IMR-90 (cell line): ENCODE measurements around the gene ATF7IP2. TPM values are rescaled to one million over a fixed set of nuclear protein-coding genes. Genes with fewer than 3 reads are reported as not detected.

Experiments used
- ATAC-seq: fragments of 200-7000 bp; cut with Tn5 transposase; 2 replicates; pipeline ENCODE4 v1.9.1; 2020; ENCODE audit warnings: low read depth, mild to moderate bottlenecking, moderate library complexity
- BruUV-seq: library from RNA; stranded (reverse); fragments of 400-500 nt; replicated peaks from 2 replicates; lab custom pipeline; 2021; lab: Mats Ljungman, UMichigan
- CTCF ChIA-PET: fragments of 300-600 bp; formaldehyde crosslinking; extraction: SDS; loops from one replicate; lab custom pipeline; 2021; ENCODE audit warnings: antibody characterized with exemption; lab: Yijun Ruan, JAX
- POLR2A ChIA-PET: fragments of 300-600 bp; sonication (Branson Sonifier 250); formaldehyde crosslinking; loops from one replicate; lab custom pipeline; 2022; ENCODE audit warnings: antibody characterized with exemption; ENCODE audit not compliant: unreplicated experiment; lab: Charles Lee
- DNase-seq: peaks from one replicate; pipeline ENCODE4 v3.0.0; 2013
- H2AFZ ChIP-seq: replicated peaks from 2 replicates; pipeline ENCODE3; 2013; ENCODE audit warnings: low read length, mild to moderate bottlenecking; ENCODE audit not compliant: poor library complexity
- H2AK5ac ChIP-seq: 2 replicates; pipeline ENCODE4 v1.6.1; 2013; ENCODE audit warnings: low read depth, low read length, inconsistent platforms
- H2AK9ac ChIP-seq: replicated peaks from 2 replicates; pipeline ENCODE3; 2013; ENCODE audit warnings: mild to moderate bottlenecking, low read depth, low read length, moderate library complexity; ENCODE audit not compliant: poor library complexity
- H2BK120ac ChIP-seq: 2 replicates; pipeline ENCODE4 v1.6.1; 2013; ENCODE audit warnings: low read depth, low read length, inconsistent platforms
- H2BK15ac ChIP-seq: 3 replicates; pipeline ENCODE4 v1.6.1; 2013; ENCODE audit warnings: low read depth, low read length, inconsistent platforms
- H2BK20ac ChIP-seq: 2 replicates; pipeline ENCODE4 v1.6.1; 2013; ENCODE audit warnings: low read depth, mild to moderate bottlenecking, inconsistent platforms, low read length, moderate library complexity
- H2BK5ac ChIP-seq: 2 replicates; pipeline ENCODE4 v1.6.1; 2013; ENCODE audit warnings: mild to moderate bottlenecking, low read depth, low read length, inconsistent platforms; ENCODE audit not compliant: poor library complexity, severe bottlenecking
- H3K14ac ChIP-seq: replicated peaks from 2 replicates; pipeline ENCODE4 v1.6.1; 2013; ENCODE audit warnings: low read depth, low read length, inconsistent platforms
- H3K18ac ChIP-seq: 2 replicates; pipeline ENCODE4 v1.6.1; 2013; ENCODE audit warnings: low read depth, low read length, control low read depth
- H3K23ac ChIP-seq: 2 replicates; pipeline ENCODE4 v1.6.1; 2013; ENCODE audit warnings: low read depth, low read length, inconsistent platforms
- H3K27ac ChIP-seq: 2 replicates; pipeline ENCODE4 v1.5.1; 2013; ENCODE audit warnings: mild to moderate bottlenecking, control low read depth, low read length; ENCODE audit not compliant: insufficient read depth
- H3K27me3 ChIP-seq: 2 replicates; pipeline ENCODE4 v1.6.1; 2013; ENCODE audit warnings: low read length; ENCODE audit not compliant: control insufficient read depth, insufficient read depth
- H3K36me3 ChIP-seq: 2 replicates; pipeline ENCODE4 v1.6.1; 2013; ENCODE audit warnings: low read length, mixed read lengths; ENCODE audit not compliant: control insufficient read depth, insufficient read depth
- H3K4ac ChIP-seq: 2 replicates; pipeline ENCODE4 v1.6.1; 2013; ENCODE audit warnings: low read depth, low read length, inconsistent platforms
- H3K4me1 ChIP-seq: 2 replicates; pipeline ENCODE4 v1.6.1; 2013; ENCODE audit warnings: low read length, mixed read lengths; ENCODE audit not compliant: control insufficient read depth, insufficient read depth
- H3K4me2 ChIP-seq: 2 replicates; pipeline ENCODE4 v1.6.1; 2013; ENCODE audit warnings: low read depth, mild to moderate bottlenecking, control low read depth, low read length, moderate library complexity
- H3K4me3 ChIP-seq: 2 replicates; pipeline ENCODE4 v1.5.1; 2013; ENCODE audit warnings: low read depth, mild to moderate bottlenecking, control low read depth, low read length, moderate library complexity; ENCODE audit not compliant: insufficient read depth
- H3K56ac ChIP-seq: 2 replicates; pipeline ENCODE4 v1.6.1; 2013; ENCODE audit warnings: low read length, inconsistent platforms; ENCODE audit not compliant: insufficient read depth; ENCODE audit errors: extremely low read depth
- H3K79me1 ChIP-seq, 2 experiments: 2 replicates each; pipeline ENCODE4 v1.6.1; 2013; ENCODE audit warnings: low read length in 2 of 2, inconsistent platforms in 1 of 2, low read depth in 1 of 2
- H3K9ac ChIP-seq: 2 replicates; pipeline ENCODE4 v1.6.1; 2013; ENCODE audit warnings: low read depth, low read length, control low read depth
- H3K9me1 ChIP-seq: 2 replicates; pipeline ENCODE4 v1.6.1; 2013; ENCODE audit warnings: low read length, inconsistent platforms; ENCODE audit not compliant: insufficient read depth
- H3K9me3 ChIP-seq: 2 replicates; pipeline ENCODE4 v1.6.1; 2013; ENCODE audit warnings: low read length; ENCODE audit not compliant: control insufficient read depth, insufficient read depth
- H4K20me1 ChIP-seq: 2 replicates; pipeline ENCODE4 v1.6.1; 2013; ENCODE audit warnings: low read length, inconsistent platforms; ENCODE audit not compliant: insufficient read depth
- H4K5ac ChIP-seq: 2 replicates; pipeline ENCODE4 v1.6.1; 2013; ENCODE audit warnings: mild to moderate bottlenecking, low read depth, low read length, control low read depth
- H4K8ac ChIP-seq, 2 experiments: 2 replicates each; pipeline ENCODE4 v1.6.1; 2013; ENCODE audit warnings: low read depth in 2 of 2, low read length in 2 of 2, control low read depth in 1 of 2, inconsistent platforms in 1 of 2
- H4K91ac ChIP-seq: 2 replicates; pipeline ENCODE4 v1.6.1; 2013; ENCODE audit warnings: low read depth, low read length, inconsistent platforms; ENCODE audit not compliant: insufficient read depth
- BHLHE40 ChIP-seq: fragments of 150-350 bp; IDR thresholded peaks from 2 replicates; pipeline ENCODE4 v1.6.1; 2016; ENCODE audit warnings: mild to moderate bottlenecking, low read depth, low read length
- CEBPB ChIP-seq: IDR thresholded peaks from 2 replicates; pipeline ENCODE4 v1.6.1; 2012; ENCODE audit warnings: low read depth, low read length, improper control_type of control experiment
- CHD1 ChIP-seq: IDR thresholded peaks from 2 replicates; pipeline ENCODE4 v1.6.1; 2012; ENCODE audit warnings: low read depth, low read length, improper control_type of control experiment
- FOS ChIP-seq: fragments of 150-350 bp; IDR thresholded peaks from 2 replicates; pipeline ENCODE4 v1.6.1; 2016; ENCODE audit warnings: low read depth, low read length
- MAFK ChIP-seq: IDR thresholded peaks from 2 replicates; pipeline ENCODE4 v1.6.1; 2012; ENCODE audit warnings: low read depth, low read length, improper control_type of control experiment
- MAZ ChIP-seq: IDR thresholded peaks from 2 replicates; pipeline ENCODE4 v1.6.1; 2012; ENCODE audit warnings: low read depth, mild to moderate bottlenecking, low read length, improper control_type of control experiment, moderate library complexity, borderline replicate concordance
- MXI1 ChIP-seq: IDR thresholded peaks from 2 replicates; pipeline ENCODE4 v1.6.1; 2012; ENCODE audit warnings: low read depth, mild to moderate bottlenecking, low read length, moderate library complexity, borderline replicate concordance
- NFE2L2 ChIP-seq: fragments of 150-350 bp; IDR thresholded peaks from 2 replicates; pipeline ENCODE4 v1.6.1; 2016; ENCODE audit warnings: low read depth, mild to moderate bottlenecking, low read length
- POLR2A ChIP-seq: IDR thresholded peaks from 2 replicates; pipeline ENCODE4 v1.6.1; 2012; ENCODE audit warnings: mild to moderate bottlenecking, low read depth, low read length
- RAD21 ChIP-seq: IDR thresholded peaks from 2 replicates; pipeline ENCODE4 v1.6.1; 2012; ENCODE audit warnings: low read length, improper control_type of control experiment
- RCOR1 ChIP-seq: IDR thresholded peaks from 2 replicates; pipeline ENCODE4 v1.6.1; 2012; ENCODE audit warnings: mild to moderate bottlenecking, low read length, improper control_type of control experiment; ENCODE audit not compliant: insufficient replicate concordance
- RFX5 ChIP-seq: IDR thresholded peaks from 2 replicates; pipeline ENCODE4 v1.8.0; 2012; ENCODE audit warnings: low read depth, mild to moderate bottlenecking, low read length, moderate library complexity
- SMC3 ChIP-seq: fragments of 150-350 bp; IDR thresholded peaks from 2 replicates; pipeline ENCODE4 v1.6.1; 2016; ENCODE audit warnings: low read depth, mild to moderate bottlenecking, antibody characterized with exemption, low read length, moderate library complexity
- WGBS, 2 experiments: methylation state at CpG; one replicate each; pipeline versions ENCODE4 v1.1.5 to v1.1.7; 2013; ENCODE audit warnings: missing lambda C conversion rate in 2 of 2; ENCODE audit not compliant: insufficient read length in 1 of 2; ENCODE audit errors: extremely low coverage in 2 of 2; 5-methylcytosine and 5-hydroxymethylcytosine counted together
- dilution Hi-C: fragments of 300-500 bp; cut with HindIII; formaldehyde crosslinking; loops from one replicate; pipeline ENCODE4 v1.14.3; 2018; ENCODE audit warnings: low sequenced_read_pairs; ENCODE audit not compliant: unreplicated experiment
- in situ Hi-C: fragments of 300-500 bp; cut with MboI; formaldehyde crosslinking; loops from 3 replicates; pipeline ENCODE4 v1.14.3; 2019; ENCODE audit warnings: low sequenced_read_pairs, inconsistent platforms, mixed read lengths
- intact Hi-C: fragments of 100-400 bp; cut with micrococcal nuclease; formaldehyde crosslinking; loops from 2 replicates; pipeline ENCODE4 v1.10.0; 2022
- polyA plus RNA-seq, 3 experiments: library from polyadenylated mRNA; depleted of rRNA; stranded (reverse); fragments of >200 nt; gene quantifications; 2 replicates each; pipeline ENCODE4 v1.2.3, GENCODE V29; 2012; ENCODE audit warnings: low replicate concordance in 1 of 3
- total RNA-seq: library from RNA; depleted of rRNA; stranded (reverse); fragments of >200 nt; gene quantifications from 2 replicates; pipeline ENCODE4 v1.2.3, GENCODE V29; 2012
- TF ChIP-seq, protein P1 (sequence below): fragments of 150-350 bp; IDR thresholded peaks from 2 replicates; pipeline ENCODE4 v1.6.1; 2016; ENCODE audit warnings: low read depth, mild to moderate bottlenecking, low read length, moderate library complexity, borderline replicate concordance
- TF ChIP-seq, protein P2 (sequence below): fragments of 150-350 bp; IDR thresholded peaks from 2 replicates; pipeline ENCODE4 v1.6.1; 2017; ENCODE audit warnings: mild to moderate bottlenecking, antibody characterized with exemption, low read length, low read depth
- TF ChIP-seq, protein P3 (sequence below): conservative IDR thresholded peaks from 2 replicates; pipeline ENCODE4 v1.5.1; 2012; ENCODE audit warnings: mild to moderate bottlenecking, low read depth, low read length, improper control_type of control experiment

The ATF7IP2 gene
- total and polyA plus RNA-seq, 2 of the 4 experiments (the other 2 are of a cell fraction): 2.7 to 3.6 TPM

DNA sequence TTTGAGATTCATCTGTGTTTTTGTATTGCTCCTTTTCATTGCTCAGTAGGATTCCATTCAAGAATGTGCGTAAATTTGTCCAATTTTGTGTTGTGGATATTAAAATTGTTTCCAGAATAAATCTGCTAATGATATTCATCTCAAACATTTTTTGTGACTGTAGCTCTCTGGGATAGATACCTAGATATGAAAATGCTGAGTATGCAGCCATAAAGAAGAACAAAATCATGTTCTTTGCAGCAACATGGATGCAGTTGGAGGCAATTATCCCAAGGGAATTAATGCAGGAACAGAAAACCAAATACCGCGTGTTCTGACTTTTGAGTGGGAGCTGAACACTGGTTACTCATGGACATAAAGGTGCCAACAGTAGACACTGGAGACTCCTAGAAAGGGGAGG is 40.2 kb upstream of the ATF7IP2 start:
- no peak overlapping the region for H3K4me2 ChIP-seq
- no peak overlapping the region for H2AK5ac ChIP-seq
- no peak overlapping the region for H2AK9ac ChIP-seq
- intact Hi-C loops: no loop called here
- no peak overlapping the region for H2BK20ac ChIP-seq
- H4K20me1 ChIP-seq: no peaks in the 10 kb centered on the region
- H3K56ac ChIP-seq: no peak overlapping the region
- no peak overlapping the region for H4K5ac ChIP-seq
- H2BK5ac ChIP-seq: no peak overlapping the region
- WGBS, 2 experiments: 100% methylated on average over 2 of the region's 3 CpGs; no CpG with 5 or more reads in 1 of the 2 experiments
- no peaks in the 10 kb centered on the region for H3K9me1 ChIP-seq
- no peak overlapping the region for H3K18ac ChIP-seq
- no peak overlapping the region for H3K4me3 ChIP-seq
- no peak for ATAC-seq
- no peak overlapping the region for H3K27ac ChIP-seq
- H2BK120ac ChIP-seq: no peak overlapping the region
- H2AFZ ChIP-seq: no peak overlapping the region
- H3K36me3 ChIP-seq: no peaks in the 10 kb centered on the region
- H2BK15ac ChIP-seq: no peak overlapping the region
- H3K4ac ChIP-seq: no peak overlapping the region
- no peaks in the 10 kb centered on the region for H3K79me1 ChIP-seq
- BruUV-seq: no TSS peak
- no peaks in the 10 kb centered on the region for H3K27me3 ChIP-seq
- no peak overlapping the region for H3K14ac ChIP-seq
- POLR2A ChIA-PET: no interaction called here
- in situ Hi-C loops: no loop called here
- DNase-seq: no peak
- peaks cover 8% of the 10 kb centered on the region for H3K9me3 ChIP-seq
- no peak overlapping the region for H4K91ac ChIP-seq
- dilution Hi-C loops: no loop called here
- no peak overlapping the region for H3K9ac ChIP-seq
- no peak overlapping the region for H4K8ac ChIP-seq
- TF ChIP-seq NFE2L2 (no peak), MAZ (no peak), CHD1 (no peak), SMC3 (no peak), POLR2A (no peak), FOS (no peak), RFX5 (no peak), MAFK (no peak), BHLHE40 (no peak), RAD21 (no peak), CEBPB (no peak), RCOR1 (no peak), MXI1 (no peak)
- TF ChIP-seq, protein P1, sequence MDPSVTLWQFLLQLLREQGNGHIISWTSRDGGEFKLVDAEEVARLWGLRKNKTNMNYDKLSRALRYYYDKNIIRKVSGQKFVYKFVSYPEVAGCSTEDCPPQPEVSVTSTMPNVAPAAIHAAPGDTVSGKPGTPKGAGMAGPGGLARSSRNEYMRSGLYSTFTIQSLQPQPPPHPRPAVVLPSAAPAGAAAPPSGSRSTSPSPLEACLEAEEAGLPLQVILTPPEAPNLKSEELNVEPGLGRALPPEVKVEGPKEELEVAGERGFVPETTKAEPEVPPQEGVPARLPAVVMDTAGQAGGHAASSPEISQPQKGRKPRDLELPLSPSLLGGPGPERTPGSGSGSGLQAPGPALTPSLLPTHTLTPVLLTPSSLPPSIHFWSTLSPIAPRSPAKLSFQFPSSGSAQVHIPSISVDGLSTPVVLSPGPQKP: no peak
- TF ChIP-seq, protein P2, sequence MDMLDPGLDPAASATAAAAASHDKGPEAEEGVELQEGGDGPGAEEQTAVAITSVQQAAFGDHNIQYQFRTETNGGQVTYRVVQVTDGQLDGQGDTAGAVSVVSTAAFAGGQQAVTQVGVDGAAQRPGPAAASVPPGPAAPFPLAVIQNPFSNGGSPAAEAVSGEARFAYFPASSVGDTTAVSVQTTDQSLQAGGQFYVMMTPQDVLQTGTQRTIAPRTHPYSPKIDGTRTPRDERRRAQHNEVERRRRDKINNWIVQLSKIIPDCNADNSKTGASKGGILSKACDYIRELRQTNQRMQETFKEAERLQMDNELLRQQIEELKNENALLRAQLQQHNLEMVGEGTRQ: no peak
- TF ChIP-seq, protein P3, sequence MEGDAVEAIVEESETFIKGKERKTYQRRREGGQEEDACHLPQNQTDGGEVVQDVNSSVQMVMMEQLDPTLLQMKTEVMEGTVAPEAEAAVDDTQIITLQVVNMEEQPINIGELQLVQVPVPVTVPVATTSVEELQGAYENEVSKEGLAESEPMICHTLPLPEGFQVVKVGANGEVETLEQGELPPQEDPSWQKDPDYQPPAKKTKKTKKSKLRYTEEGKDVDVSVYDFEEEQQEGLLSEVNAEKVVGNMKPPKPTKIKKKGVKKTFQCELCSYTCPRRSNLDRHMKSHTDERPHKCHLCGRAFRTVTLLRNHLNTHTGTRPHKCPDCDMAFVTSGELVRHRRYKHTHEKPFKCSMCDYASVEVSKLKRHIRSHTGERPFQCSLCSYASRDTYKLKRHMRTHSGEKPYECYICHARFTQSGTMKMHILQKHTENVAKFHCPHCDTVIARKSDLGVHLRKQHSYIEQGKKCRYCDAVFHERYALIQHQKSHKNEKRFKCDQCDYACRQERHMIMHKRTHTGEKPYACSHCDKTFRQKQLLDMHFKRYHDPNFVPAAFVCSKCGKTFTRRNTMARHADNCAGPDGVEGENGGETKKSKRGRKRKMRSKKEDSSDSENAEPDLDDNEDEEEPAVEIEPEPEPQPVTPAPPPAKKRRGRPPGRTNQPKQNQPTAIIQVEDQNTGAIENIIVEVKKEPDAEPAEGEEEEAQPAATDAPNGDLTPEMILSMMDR: no peak
- no peak overlapping the region for H3K23ac ChIP-seq
- no peaks in the 10 kb centered on the region for H3K4me1 ChIP-seq
- CTCF ChIA-PET: interaction anchor here (0.6 kb wide), 1 partner anchor 154 kb away, joined by 3 read pairs; no protein-coding TSS in a partner anchor
